NCI-H2171 (cell line): Measurements from ENCODE around the gene PEBP1.
A peak's percentile ranks its signal among the peaks of the same experiment; 100 is the strongest.

Source experiments
- DNase-seq: peaks from one replicate; lab custom pipeline; 2025; lab: John Stamatoyannopoulos, UW

The PEBP1 gene

GRCh38 chr12:118136559-118137003 lies 657 bp downstream of the PEBP1 start:
- DNase-seq, result no peak

GRCh38 chr12:118137148-118137678 lies 1.3 kb downstream of the PEBP1 start:
- no peak for DNase-seq

- DNase-seq, result no peak
These were observed 4.9 kb downstream of the PEBP1 start for GRCh38 chr12:118140825-118141224.

GRCh38 chr12:118144499-118144898 lies 8.6 kb downstream of the PEBP1 start:
- DNase-seq, result no peak

GRCh38 chr12:118145113-118145797 lies 9.3 kb downstream of the PEBP1 start:
- DNase-seq, result peak; percentile 84

- no peak for DNase-seq
These were observed 9.9 kb downstream of the PEBP1 start for GRCh38 chr12:118145798-118146156.

- DNase-seq, result no peak
These were observed 12.4 kb downstream of the PEBP1 start for GRCh38 chr12:118148287-118148686.

- DNase-seq, result no peak
These were observed 14.7 kb downstream of the PEBP1 start for GRCh38 chr12:118150625-118151024.

- no peak for DNase-seq
These were observed 15.8 kb downstream of the PEBP1 start for GRCh38 chr12:118151755-118152154.

GRCh38 chr12:118160536-118160935 lies 24.6 kb downstream of the PEBP1 start:
- DNase-seq, result no peak

GRCh38 chr12:118164798-118165486 lies 29.0 kb downstream of the PEBP1 start:
- peak; percentile 9 for DNase-seq

- DNase-seq, result no peak
These were observed 31.0 kb downstream of the PEBP1 start for GRCh38 chr12:118166946-118167345.

GRCh38 chr12:118175823-118176447 lies 40.0 kb downstream of the PEBP1 start:
- DNase-seq, result no peak

- no peak for DNase-seq
These were observed 47.2 kb downstream of the PEBP1 start for GRCh38 chr12:118183155-118183554.

GRCh38 chr12:118183711-118184110 lies 47.8 kb downstream of the PEBP1 start:
- no peak for DNase-seq

- no peak for DNase-seq
These were observed 49.9 kb downstream of the PEBP1 start for GRCh38 chr12:118185602-118186397.

- DNase-seq, result no peak
These were observed 52.0 kb downstream of the PEBP1 start for GRCh38 chr12:118187751-118188435.

GRCh38 chr12:118188690-118189371 lies 52.9 kb downstream of the PEBP1 start:
- DNase-seq, result no peak

GRCh38 chr12:118189741-118190191 lies 53.8 kb downstream of the PEBP1 start:
- DNase-seq, result peak; percentile 68

- DNase-seq, result no peak
These were observed 54.3 kb downstream of the PEBP1 start for GRCh38 chr12:118190266-118190665.

- no peak for DNase-seq
These were observed 57.6 kb downstream of the PEBP1 start for GRCh38 chr12:118193477-118193876.
